Activated naive CD4-positive, alpha-beta T cell treated with anti-CD3 and anti-CD28 coated beads, Interleukin-2, amount 50 U/mL, for 16 hours (primary cell): ENCODE measurements around the gene RTF2.
"Not testable (repeated sequence)": the region's sequence is repeated elsewhere in the genome, so short reads cannot be mapped to it uniquely, and the experiment has no call there.

Source experiments
- DNase-seq: peaks from one replicate; pipeline ENCODE4 v3.0.0-alpha.2; 2020

Gene RTF2

DNA sequence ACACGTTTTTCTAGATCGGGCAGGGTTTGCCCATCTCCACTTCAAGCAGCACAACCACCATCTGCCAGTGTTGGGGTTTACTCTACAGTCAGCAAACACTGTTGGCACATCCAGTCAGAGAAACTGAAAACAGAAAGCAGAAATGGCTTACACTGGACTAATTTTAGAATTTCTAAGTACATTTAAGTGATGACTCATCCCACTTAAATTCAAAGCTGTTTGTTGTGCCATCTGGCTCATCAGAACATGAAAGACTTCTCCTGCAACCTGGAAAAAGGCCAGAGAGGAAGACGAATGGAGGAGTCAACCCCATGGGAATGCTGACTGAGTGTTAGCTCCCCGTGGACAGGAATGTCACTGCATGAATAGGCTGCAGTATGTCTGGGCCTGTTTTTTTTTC is 86.4 kb downstream of the RTF2 start:
- no peak for DNase-seq

GRCh38 chr20:56558968-56559367 is 90.5 kb downstream of the RTF2 start:
- DNase-seq: no peak

GRCh38 chr20:56564526-56564925 is 96.1 kb downstream of the RTF2 start:
- DNase-seq: not testable (repeated sequence)

GRCh38 chr20:56565511-56565910 is 97.1 kb downstream of the RTF2 start:
- no peak for DNase-seq

GRCh38 chr20:56566621-56567020 is 98.2 kb downstream of the RTF2 start:
- no peak for DNase-seq
